GM13976 (cell line): ENCODE measurements around the gene MICAL2.
A peak's percentile ranks its signal among the peaks of the same experiment; 100 is the strongest.

Experiments
- DNase-seq: peaks from one replicate; pipeline ENCODE4 v3.0.0; 2012; ENCODE audit warnings: low spot score
- CTCF ChIP-seq: IDR thresholded peaks from 2 replicates; pipeline ENCODE4 v1.5.1; 2012; ENCODE audit warnings: borderline replicate concordance, mild to moderate bottlenecking; ENCODE audit not compliant: insufficient read depth; ENCODE audit errors: extremely low read depth, missing control alignments, control extremely low read depth
- in situ Hi-C: fragments of 300-500 bp; cut with MboI; formaldehyde crosslinking; loops from one replicate; pipeline ENCODE4 v1.12.0; 2022; ENCODE audit warnings: low sequenced_read_pairs, mixed read lengths, inconsistent platforms; ENCODE audit not compliant: unreplicated experiment

Gene MICAL2

GRCh38 chr11:12110201-12110713 lies at the start of gene MICAL2:
MICAL2 (plus strand) TSS chr11:12110590; CDS start chr11:12162156, 51,566 bp downstream.
- DNase-seq = peak; percentile 96
- in situ Hi-C loops = no loop called here
- no peak for TF ChIP-seq CTCF

- no peak for TF ChIP-seq CTCF
- DNase-seq = no peak
- in situ Hi-C loops = loop anchor here (25.0 kb wide), 1 partner anchor 175 kb away; no protein-coding TSS in a partner anchor
Measured at GRCh38 chr11:12061851-12062560, 48.4 kb upstream of the MICAL2 start.

GRCh38 chr11:12063251-12063650 lies 47.1 kb upstream of the MICAL2 start:
- no peak for TF ChIP-seq CTCF
- in situ Hi-C loops = loop anchor here (25.0 kb wide), 1 partner anchor 174 kb away; no protein-coding TSS in a partner anchor
- no peak for DNase-seq

- in situ Hi-C loops = loop anchor here (25.0 kb wide), 1 partner anchor 173 kb away; no protein-coding TSS in a partner anchor
- no peak for TF ChIP-seq CTCF
- no peak for DNase-seq
Measured at GRCh38 chr11:12064136-12064953, 46.0 kb upstream of the MICAL2 start.

- TF ChIP-seq CTCF = no peak
- no peak for DNase-seq
- in situ Hi-C loops = loop anchor here (25.0 kb wide), 1 partner anchor 172 kb away; no protein-coding TSS in a partner anchor
Measured at GRCh38 chr11:12064954-12065280, 45.5 kb upstream of the MICAL2 start.

- in situ Hi-C loops = loop anchor here (25.0 kb wide), 1 partner anchor 171 kb away; no protein-coding TSS in a partner anchor
- no peak for TF ChIP-seq CTCF
- DNase-seq = no peak
Measured at GRCh38 chr11:12066056-12066798, 44.2 kb upstream of the MICAL2 start.
